Endometrial microvascular endothelial cells (primary cell): ENCODE measurements around the gene STK38. TPM values are rescaled to one million over a fixed set of nuclear protein-coding genes. Genes with fewer than 3 reads are reported as not detected.
"Not testable (repeated sequence)": the region's sequence is repeated elsewhere in the genome, so short reads cannot be mapped to it uniquely, and the experiment has no call there.

Source experiments
- in situ Hi-C: cut with HindIII; loops from 2 replicates; pipeline ENCODE4 v1.10.0; 2017; ENCODE audit warnings: low sequenced_read_pairs, low pct_unique_long_range_greater_than_20kb; ENCODE audit errors: inconsistent ontology term
- total RNA-seq: library from RNA; depleted of rRNA; stranded (reverse); fragments of >200 nt; gene quantifications from one replicate; pipeline ENCODE4 v1.2.3, GENCODE V29; 2015; ENCODE audit errors: inconsistent ontology term

STK38 gene
- total RNA-seq, 1 donor from 2014 or later: 22.5 TPM

DNA sequence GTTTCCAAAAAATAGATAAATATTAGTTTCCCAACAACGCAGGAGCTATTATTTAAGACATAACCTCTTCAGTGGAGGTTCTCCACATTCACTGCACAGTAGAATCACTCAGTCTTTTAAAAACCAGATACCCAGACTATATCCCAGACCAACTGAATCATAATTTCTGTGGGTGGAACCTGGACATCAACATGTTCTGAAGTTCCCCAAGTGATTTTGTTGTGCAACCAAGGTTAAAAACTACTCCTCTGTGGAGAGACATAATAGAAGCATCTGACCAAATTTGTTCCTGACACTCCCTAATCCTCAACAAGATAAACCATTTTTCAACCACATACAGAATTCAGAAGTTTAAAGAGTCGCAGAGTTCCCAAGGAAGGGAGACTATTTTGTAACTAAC is 42.3 kb downstream of the STK38 start:
- in situ Hi-C loops: loop anchor here (10.0 kb wide), 1 partner anchor 60 kb away; the partner anchor contains the start of genes KCTD20 and PXT1

GRCh38 chr6:36504181-36504580 is 43.1 kb downstream of the STK38 start:
- in situ Hi-C loops: loop anchor here (10.0 kb wide), 1 partner anchor 59 kb away; the partner anchor contains the start of genes KCTD20 and PXT1

GRCh38 chr6:36501686-36502085 is 45.6 kb downstream of the STK38 start:
- in situ Hi-C loops: loop anchor here (10.0 kb wide), 1 partner anchor 57 kb away; the partner anchor contains the start of genes KCTD20 and PXT1

GRCh38 chr6:36499918-36500317 is 47.4 kb downstream of the STK38 start:
- in situ Hi-C loops: loop anchor here (10.0 kb wide), 1 partner anchor 55 kb away; the partner anchor contains the start of genes KCTD20 and PXT1

DNA sequence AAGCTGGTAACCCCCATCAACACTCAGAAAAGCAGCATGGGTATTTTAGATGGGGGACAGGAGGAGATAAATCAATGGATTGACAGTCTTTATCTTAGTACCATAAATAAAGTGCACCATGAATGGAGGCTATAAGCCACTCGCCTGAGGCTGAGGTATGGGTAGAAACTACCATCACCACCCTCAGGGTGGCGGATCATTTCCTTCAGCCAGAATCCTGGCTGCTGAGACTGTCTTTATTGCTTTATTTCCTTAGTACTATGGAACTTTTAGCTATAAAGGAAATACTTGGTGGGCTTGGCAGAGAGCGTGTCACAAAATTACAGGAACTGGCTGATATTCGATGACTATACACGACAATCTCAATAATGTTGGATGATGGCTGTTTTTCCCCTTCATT is 52.2 kb downstream of the STK38 start:
- in situ Hi-C loops: no loop called here

DNA sequence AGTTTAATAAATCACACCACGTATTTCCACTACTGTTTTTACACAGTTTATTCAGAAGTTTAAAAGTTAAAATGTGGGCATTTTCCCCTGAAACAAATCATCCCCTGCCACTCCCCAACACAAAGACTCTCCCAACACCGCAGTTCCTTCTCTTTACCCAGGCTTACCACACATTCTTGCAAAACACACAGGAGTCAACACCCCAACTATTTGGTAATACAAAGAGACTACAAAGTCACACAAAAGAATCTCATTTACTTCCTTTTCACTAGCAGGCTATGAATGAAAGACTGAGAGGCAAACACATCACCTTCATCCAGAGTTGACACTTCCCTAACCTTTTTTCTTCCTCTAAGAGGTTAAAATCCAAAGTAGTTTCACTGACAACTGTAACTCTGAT is 53.4 kb downstream of the STK38 start:
- in situ Hi-C loops: no loop called here

- in situ Hi-C loops: no loop called here
Observed at GRCh38 chr6:36493319-36493718, 54.0 kb downstream of the STK38 start.

DNA sequence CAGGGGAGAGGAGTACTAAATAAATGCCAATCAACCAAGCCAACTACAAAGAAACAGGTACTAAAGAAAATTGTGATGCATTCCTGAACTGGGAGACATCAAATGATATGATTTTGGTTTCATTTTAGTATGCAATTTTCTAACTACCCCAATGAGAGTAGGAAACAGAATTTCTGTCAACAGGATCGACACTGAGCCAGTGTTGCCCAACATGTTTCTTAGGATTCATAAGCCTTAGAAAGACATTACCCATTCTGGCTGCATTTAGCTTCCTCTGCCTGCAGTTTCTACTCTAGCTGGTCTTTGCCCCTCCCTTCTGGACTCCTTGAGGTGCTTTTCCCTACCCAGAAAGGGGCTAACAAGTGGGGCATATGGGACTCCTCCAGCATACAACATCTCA is 54.7 kb downstream of the STK38 start:
- in situ Hi-C loops: no loop called here

GRCh38 chr6:36492092-36492491 is 55.2 kb downstream of the STK38 start:
- in situ Hi-C loops: no loop called here

GRCh38 chr6:36491378-36491965 is 55.8 kb downstream of the STK38 start:
- in situ Hi-C loops: no loop called here

DNA sequence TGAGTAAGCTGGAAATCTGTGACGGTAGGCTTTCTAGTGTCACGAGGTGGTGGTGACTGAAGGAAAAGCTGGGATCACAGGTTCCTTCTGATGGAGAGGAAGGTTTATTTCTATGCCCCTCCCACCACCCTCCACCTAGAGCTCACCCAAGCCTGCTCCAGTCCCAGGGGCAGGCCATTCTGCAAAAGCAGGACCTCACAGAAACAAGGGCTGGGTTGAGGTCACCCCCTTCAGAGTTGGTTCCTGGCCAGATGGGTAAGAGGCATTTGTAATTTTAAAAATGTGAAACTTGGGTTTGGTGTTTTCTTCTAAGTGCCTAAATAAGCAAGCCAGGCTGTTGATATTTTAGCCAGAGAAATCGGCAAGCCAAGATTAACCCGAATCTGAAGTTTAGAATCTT is 57.9 kb downstream of the STK38 start:
- in situ Hi-C loops: no loop called here

DNA sequence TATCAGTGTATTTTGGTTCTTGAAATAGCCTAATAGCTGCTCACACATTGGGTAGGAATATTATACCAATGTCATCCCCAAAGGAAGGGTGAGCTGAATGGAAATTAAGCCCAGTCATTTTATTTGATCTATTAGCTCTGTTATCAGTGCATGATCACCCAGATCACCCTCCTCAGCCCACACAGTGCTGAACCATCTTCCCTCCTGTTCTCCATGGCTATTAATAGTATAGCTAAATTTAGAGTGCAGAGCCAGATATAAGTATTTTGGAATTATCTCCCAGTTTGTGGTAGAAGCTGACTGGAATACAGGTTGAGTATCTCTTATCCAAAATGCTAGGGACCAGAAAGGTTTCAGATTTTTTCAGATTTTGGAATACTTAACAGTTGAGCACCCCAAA is 59.1 kb downstream of the STK38 start:
- in situ Hi-C loops: no loop called here

GRCh38 chr6:36487698-36488097 is 59.6 kb downstream of the STK38 start:
- in situ Hi-C loops: no loop called here

DNA sequence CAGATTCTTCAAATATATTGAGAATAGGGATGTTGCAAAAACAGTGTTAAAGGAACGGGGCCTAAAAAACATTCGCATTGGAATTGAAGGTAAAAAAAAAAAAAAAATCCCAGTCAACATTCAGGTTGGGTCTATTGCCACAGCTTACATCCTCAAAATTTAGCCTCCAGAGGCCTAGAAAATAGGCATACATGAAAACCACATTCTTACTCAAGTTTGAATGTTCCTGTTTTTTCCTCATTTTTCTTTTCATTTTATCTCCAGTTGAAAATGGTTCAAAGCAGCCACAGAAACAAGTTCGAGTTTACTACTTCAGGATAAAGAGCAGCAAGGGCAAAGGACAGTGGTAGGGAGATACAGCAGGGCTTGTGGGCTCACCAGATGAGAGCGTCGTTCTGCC is 62.5 kb downstream of the STK38 start:
- in situ Hi-C loops: no loop called here

DNA sequence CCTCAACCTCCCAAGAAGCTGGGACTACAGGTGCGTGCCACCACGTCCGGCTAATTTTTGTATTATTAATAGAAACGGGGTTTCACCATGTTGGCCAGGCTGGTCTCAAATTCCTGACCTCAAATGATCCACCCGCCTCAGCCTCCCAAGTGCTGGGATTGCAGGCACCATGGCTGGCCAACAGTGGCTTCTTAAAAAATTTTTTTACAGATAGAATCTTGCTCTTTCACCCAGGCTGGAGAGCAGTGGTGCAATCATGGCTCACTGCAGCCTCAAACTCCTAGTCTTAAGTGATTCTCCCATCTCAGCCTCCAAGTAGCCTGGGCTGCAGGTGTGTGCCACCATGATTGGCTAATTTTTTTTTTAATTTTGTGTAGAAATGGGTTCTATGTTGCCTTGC is 64.0 kb downstream of the STK38 start:
- in situ Hi-C loops: not testable (repeated sequence)

DNA sequence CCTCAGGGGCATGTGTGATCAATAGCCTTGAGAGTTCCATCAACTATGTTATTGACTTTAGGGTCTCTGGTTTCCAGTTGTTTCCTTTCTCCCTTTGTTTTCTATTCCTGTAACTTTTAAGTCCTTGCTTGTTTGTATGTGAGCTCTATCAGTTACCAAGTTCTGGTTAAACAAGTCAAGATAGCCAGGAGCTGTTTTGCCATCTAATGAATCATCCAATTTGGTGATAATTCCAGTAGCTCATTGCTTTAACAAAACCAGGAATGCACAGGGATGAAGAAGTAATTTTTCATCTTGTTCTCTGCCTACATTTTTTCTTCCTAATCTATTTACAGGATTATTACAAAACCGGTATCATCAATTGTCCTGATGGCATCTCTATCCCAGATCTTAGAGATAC is 68.0 kb downstream of the STK38 start:
- in situ Hi-C loops: no loop called here

DNA sequence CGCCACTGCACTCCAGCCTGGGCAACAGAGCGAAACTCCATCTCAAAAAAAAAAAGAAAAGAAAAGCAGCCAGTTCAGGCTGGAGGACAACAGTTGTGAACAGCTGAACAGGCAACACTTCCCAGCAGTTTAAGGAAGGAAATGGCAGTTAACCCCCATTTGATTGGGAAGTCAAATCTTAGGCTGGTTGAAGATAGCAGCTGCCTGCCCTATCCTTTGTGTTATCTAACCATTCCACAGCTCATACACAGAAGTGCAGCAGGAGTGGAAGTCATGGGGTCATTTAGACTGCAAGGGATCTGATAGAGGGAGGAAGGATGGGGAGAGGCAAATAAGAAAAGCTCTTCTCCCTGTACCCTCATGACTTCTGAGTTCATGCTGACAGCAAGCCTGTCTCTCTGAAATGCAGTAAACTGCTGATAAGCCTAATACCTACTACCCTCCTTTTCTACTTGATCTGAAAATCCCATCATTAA is 69.2 kb downstream of the STK38 start:
- in situ Hi-C loops: no loop called here

DNA sequence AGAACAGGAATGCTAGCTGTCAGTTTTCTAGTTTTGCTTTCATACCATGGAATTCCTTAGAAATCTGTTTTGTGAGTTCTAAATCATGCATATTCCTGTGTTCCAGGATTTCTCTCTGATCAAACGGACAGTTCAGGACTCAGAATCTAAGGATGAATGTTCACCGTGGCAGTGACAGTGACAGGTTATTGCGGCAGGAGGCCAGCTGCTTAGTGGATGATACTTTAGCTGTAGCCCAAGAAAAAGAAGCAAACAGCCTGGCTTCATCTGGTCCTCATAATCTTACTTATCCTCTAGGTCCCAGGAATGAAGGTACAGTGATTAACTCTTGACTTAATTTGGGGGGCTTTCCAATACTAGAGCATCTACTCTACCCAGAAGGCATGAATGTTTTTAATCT is 77.3 kb downstream of the STK38 start:
- in situ Hi-C loops: no loop called here

- in situ Hi-C loops: no loop called here
Observed at GRCh38 chr6:36469148-36469661, 78.1 kb downstream of the STK38 start.

DNA sequence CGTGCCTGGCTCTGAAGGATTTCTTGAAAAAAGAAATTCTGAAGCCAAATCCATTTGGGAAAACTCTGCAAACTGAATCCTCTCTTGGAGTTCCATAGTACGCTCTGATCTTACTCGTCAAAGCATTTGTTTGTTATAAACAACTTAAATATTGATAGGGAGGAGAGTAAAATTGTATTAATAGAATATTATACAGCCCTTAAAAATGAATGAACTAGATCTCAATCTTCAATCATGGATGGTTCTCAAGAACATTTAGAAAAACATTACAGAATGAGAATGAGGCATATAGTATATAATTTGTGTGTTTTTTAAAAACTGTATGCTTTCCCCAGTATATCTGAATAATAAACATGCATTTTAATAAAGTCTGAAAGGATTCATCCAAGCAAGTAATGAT is 79.7 kb downstream of the STK38 start:
- in situ Hi-C loops: no loop called here

GRCh38 chr6:36464233-36464632 is 83.0 kb downstream of the STK38 start:
- in situ Hi-C loops: no loop called here
